Measurements from ENCODE around the gene HORMAD2. TPM values are rescaled to one million over a fixed set of nuclear protein-coding genes. Genes with fewer than 3 reads are reported as not detected.
A peak's percentile ranks its signal among the peaks of the same experiment; 100 is the strongest.
"Not testable (repeated sequence)": the region's sequence is repeated elsewhere in the genome, so short reads cannot be mapped to it uniquely, and the experiment has no call there.

HORMAD2 gene
- polyA plus RNA-seq, 12 donors = 0.08 TPM; not detected in 11

GRCh38 chr22:30188911-30189310 is 108.6 kb downstream of the HORMAD2 start:
- no peak for DNase-seq

GRCh38 chr22:30190574-30190973 is 110.3 kb downstream of the HORMAD2 start:
- DNase-seq = no peak

GRCh38 chr22:30191040-30191701 is 110.9 kb downstream of the HORMAD2 start:
- DNase-seq = no peak

- DNase-seq = no peak
Measured at GRCh38 chr22:30192427-30192826, 112.2 kb downstream of the HORMAD2 start.

GRCh38 chr22:30193031-30193775 is 112.9 kb downstream of the HORMAD2 start:
- no peak for DNase-seq

- DNase-seq = peak; percentile 85
Measured at GRCh38 chr22:30195245-30196140, 115.2 kb downstream of the HORMAD2 start.

- DNase-seq = peak; percentile 92
Measured at GRCh38 chr22:30196141-30196879, 116.0 kb downstream of the HORMAD2 start.

- DNase-seq = no peak
Measured at GRCh38 chr22:30196880-30197336, 116.6 kb downstream of the HORMAD2 start.

GRCh38 chr22:30197389-30197788 is 117.1 kb downstream of the HORMAD2 start:
- no peak for DNase-seq

- no peak for DNase-seq
Measured at GRCh38 chr22:30198152-30198825, 118.0 kb downstream of the HORMAD2 start.

- DNase-seq = no peak
Measured at GRCh38 chr22:30198921-30199320, 118.7 kb downstream of the HORMAD2 start.

GRCh38 chr22:30200905-30201304 is 120.6 kb downstream of the HORMAD2 start:
- DNase-seq = not testable (repeated sequence)

GRCh38 chr22:30201945-30202344 is 121.7 kb downstream of the HORMAD2 start:
- no peak for DNase-seq

- DNase-seq = no peak
Measured at GRCh38 chr22:30202531-30203006, 122.3 kb downstream of the HORMAD2 start.

- DNase-seq = no peak
Measured at GRCh38 chr22:30204015-30204741, 123.9 kb downstream of the HORMAD2 start.

GRCh38 chr22:30204742-30205111 is 124.5 kb downstream of the HORMAD2 start:
- no peak for DNase-seq

- DNase-seq = no peak
Measured at GRCh38 chr22:30205281-30206115, 125.2 kb downstream of the HORMAD2 start.

GRCh38 chr22:30206944-30207343 is 126.7 kb downstream of the HORMAD2 start:
- DNase-seq = no peak
